HG03045 (cell line): ENCODE data around the gene PPM1F.
"Not testable (repeated sequence)": the region's sequence is repeated elsewhere in the genome, so short reads cannot be mapped to it uniquely, and the experiment has no call there.

Experiments used
- ATAC-seq: cut with Tn5 transposase; IDR thresholded peaks from one replicate; pipeline ENCODE4 v1.9.1; 2021; ENCODE audit warnings: mild to moderate bottlenecking, moderate library complexity; ENCODE audit not compliant: unreplicated experiment

The PPM1F gene

GRCh38 chr22:21898354-21898896 lies 54.2 kb downstream of the PPM1F start:
- ATAC-seq = no peak

- ATAC-seq = no peak
Measured at GRCh38 chr22:21896951-21897513, 55.6 kb downstream of the PPM1F start.

GRCh38 chr22:21896275-21896674 lies 56.4 kb downstream of the PPM1F start:
- not testable (repeated sequence) for ATAC-seq

GRCh38 chr22:21894799-21895198 lies 57.8 kb downstream of the PPM1F start:
- ATAC-seq = no peak

GRCh38 chr22:21889251-21889990 lies 63.2 kb downstream of the PPM1F start:
- no peak for ATAC-seq

- no peak for ATAC-seq
Measured at GRCh38 chr22:21887841-21888240, 64.8 kb downstream of the PPM1F start.

- ATAC-seq = not testable (repeated sequence)
Measured at GRCh38 chr22:21883930-21884329, 68.7 kb downstream of the PPM1F start.

GRCh38 chr22:21882754-21883333 lies 69.8 kb downstream of the PPM1F start:
- not testable (repeated sequence) for ATAC-seq

GRCh38 chr22:21881841-21882753 lies 70.6 kb downstream of the PPM1F start:
- no peak for ATAC-seq

GRCh38 chr22:21876486-21877176 lies 76.0 kb downstream of the PPM1F start:
- ATAC-seq = no peak

GRCh38 chr22:21874953-21875352 lies 77.7 kb downstream of the PPM1F start:
- ATAC-seq = not testable (repeated sequence)

GRCh38 chr22:21873619-21874018 lies 79.0 kb downstream of the PPM1F start:
- no peak for ATAC-seq

- ATAC-seq = not testable (repeated sequence)
Measured at GRCh38 chr22:21872741-21873140, 79.9 kb downstream of the PPM1F start.
